ENCODE data around the gene LONRF2.

DNA sequence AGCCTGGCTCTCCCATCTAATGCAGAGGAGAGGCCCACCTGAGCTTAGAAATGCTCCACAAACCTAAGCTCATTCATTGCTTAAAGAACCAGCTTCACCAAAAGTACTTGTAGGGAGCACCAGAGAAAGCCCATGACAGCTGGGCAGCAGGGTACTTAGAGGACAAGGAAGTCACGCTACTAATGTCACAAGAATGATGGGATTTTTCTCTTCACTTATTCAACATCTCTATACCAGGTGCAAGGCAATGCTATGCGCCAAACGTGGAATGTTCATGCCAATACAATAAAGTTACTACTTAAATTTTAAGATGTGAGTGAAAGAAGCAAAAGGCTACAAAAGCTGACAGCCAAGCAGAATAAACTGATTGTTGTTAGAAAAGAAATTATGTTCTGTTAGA, 36.0 kb downstream of the LONRF2 start:
- TF ChIP-seq, protein P1, sequence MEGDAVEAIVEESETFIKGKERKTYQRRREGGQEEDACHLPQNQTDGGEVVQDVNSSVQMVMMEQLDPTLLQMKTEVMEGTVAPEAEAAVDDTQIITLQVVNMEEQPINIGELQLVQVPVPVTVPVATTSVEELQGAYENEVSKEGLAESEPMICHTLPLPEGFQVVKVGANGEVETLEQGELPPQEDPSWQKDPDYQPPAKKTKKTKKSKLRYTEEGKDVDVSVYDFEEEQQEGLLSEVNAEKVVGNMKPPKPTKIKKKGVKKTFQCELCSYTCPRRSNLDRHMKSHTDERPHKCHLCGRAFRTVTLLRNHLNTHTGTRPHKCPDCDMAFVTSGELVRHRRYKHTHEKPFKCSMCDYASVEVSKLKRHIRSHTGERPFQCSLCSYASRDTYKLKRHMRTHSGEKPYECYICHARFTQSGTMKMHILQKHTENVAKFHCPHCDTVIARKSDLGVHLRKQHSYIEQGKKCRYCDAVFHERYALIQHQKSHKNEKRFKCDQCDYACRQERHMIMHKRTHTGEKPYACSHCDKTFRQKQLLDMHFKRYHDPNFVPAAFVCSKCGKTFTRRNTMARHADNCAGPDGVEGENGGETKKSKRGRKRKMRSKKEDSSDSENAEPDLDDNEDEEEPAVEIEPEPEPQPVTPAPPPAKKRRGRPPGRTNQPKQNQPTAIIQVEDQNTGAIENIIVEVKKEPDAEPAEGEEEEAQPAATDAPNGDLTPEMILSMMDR (IDR thresholded peaks at IDR 0.05) = no peak
- no peak for TF ChIP-seq POLR2A (IDR thresholded peaks at IDR 0.05)
